Measurements from ENCODE around the gene E4F1. TPM values are rescaled to one million over a fixed set of nuclear protein-coding genes. Genes with fewer than 3 reads are reported as not detected.

Gene E4F1
- total RNA-seq, 4 donors from 2014 or later, result 24.5 to 38.4 (median 27.0) TPM

DNA sequence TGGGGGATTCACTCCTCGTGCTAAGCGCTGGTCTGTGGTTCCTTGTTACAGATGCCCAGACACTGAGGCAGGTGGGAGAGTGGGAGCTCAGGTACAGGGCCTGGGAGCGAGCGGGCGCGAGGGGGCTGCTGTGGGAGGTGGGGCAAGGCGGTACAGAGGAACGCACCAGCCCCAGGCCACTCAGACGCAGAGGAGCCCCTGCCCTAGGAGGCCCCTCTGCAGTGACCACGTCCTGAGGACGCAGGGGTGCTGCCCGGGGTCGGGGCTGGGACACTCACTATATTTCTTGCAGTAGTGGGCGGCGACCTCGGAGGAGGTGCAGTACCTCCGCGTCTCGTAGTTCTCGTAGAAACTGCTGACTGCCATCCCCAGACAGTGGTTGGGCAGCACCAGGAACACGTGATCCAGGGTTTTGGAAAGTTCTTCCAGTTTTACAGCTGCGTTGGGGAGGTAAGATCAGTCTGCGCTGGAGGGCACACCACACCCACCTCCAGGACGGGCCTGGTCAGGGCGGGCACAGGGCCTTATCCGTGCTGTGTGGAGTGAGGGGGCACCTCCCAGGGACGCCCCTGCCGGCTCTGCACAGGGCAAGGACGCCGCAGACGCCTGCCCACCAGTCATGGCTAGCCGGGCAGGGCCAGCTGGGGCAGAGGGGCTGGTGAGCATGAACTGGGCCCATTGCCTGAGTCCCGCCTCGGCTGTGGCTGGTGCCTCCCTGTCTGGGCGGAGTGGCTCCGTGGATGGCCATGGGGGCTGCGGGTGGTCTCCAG is 60.8 kb downstream of the E4F1 start:
- intact Hi-C loops (cut with DNase I; ENCODE audit: low total_unique reads), result no loop called here

DNA sequence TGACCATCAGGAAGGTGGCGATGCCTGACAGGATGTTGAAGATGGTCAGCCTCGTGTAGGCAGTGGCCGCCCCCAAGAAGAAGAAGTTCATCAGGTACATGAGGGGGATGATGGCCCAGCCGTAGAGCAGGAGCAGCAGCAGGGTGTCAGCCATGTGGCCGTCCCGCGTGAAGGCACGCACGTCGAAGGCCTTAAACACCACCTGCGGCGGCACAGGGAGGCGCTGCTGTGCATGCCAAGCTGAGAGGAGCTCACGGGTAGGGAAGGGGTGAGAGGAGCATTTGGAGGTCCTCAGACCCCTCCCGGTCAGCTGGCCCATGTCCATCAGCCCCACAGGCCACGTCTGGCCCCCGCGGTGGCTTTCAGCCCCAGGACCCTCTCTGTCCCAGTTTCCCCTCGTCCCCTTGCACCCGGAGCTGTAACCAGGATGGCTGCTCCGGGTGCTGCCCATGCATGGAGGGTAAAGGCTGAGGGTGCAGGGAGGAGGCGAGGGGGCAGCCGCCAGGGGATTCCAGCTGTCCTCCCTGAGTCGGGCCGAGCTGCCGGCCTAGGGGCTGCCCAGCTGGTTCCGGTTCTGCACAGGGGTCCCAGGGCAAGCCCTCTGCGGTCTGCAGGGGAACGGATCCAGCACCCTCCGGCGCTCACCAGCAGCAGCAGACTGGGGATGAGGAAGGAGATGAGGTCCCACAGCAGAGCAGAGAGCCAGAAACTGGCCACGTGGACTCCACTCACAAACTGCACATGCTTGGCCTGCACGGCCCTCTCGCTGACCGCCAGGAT is 61.6 kb downstream of the E4F1 start:
- Histone ChIP-seq H3K36me3 (peaks cover 0 to 5% of the 10 kb centered on the region in 2 donors), H3K9me3 (no peaks in the 10 kb centered on the region), H3K4me1 (no peaks in the 10 kb centered on the region), H3K4me3 (no peak overlapping the region), H3K27me3 (no peaks in the 10 kb centered on the region), H3K27ac (no peak overlapping the region)
- ATAC-seq, result no peak
- in situ Hi-C loops (cut with MboI; ENCODE audit: low sequenced_read_pairs in 4 of 4) (no loop called here), intact Hi-C loops (cut with DNase I; ENCODE audit: low total_unique reads) (no loop called here)
- DNase-seq, result no peak
- TF ChIP-seq, protein P1, sequence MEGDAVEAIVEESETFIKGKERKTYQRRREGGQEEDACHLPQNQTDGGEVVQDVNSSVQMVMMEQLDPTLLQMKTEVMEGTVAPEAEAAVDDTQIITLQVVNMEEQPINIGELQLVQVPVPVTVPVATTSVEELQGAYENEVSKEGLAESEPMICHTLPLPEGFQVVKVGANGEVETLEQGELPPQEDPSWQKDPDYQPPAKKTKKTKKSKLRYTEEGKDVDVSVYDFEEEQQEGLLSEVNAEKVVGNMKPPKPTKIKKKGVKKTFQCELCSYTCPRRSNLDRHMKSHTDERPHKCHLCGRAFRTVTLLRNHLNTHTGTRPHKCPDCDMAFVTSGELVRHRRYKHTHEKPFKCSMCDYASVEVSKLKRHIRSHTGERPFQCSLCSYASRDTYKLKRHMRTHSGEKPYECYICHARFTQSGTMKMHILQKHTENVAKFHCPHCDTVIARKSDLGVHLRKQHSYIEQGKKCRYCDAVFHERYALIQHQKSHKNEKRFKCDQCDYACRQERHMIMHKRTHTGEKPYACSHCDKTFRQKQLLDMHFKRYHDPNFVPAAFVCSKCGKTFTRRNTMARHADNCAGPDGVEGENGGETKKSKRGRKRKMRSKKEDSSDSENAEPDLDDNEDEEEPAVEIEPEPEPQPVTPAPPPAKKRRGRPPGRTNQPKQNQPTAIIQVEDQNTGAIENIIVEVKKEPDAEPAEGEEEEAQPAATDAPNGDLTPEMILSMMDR (IDR thresholded peaks at IDR 0.05 in 4 of 5, conservative IDR thresholded peaks at IDR 0.05 in 1 of 5), result no peak
- TF ChIP-seq POLR2A (IDR thresholded peaks at IDR 0.05), result no peak

More for the DNA sequence above, 60.8 kb downstream of the E4F1 start:
- ATAC-seq (no peak), DNase-seq (no peak)
- Histone ChIP-seq H3K4me3 (no peak overlapping the region), H3K9me3 (no peaks in the 10 kb centered on the region), H3K36me3 (peaks cover 0 to 5% of the 10 kb centered on the region in 2 donors), H3K4me1 (no peaks in the 10 kb centered on the region), H3K27ac (no peak overlapping the region), H3K27me3 (no peaks in the 10 kb centered on the region)
- TF ChIP-seq POLR2A (IDR thresholded peaks at IDR 0.05), result no peak
- TF ChIP-seq, protein P1 (IDR thresholded peaks at IDR 0.05 in 4 of 5, conservative IDR thresholded peaks at IDR 0.05 in 1 of 5), result no peak
- in situ Hi-C loops (cut with MboI; ENCODE audit: low sequenced_read_pairs in 4 of 4), result no loop called here

MicroRNAs encoded within 50 kb of the gene (microRNA counts, 767-probe panel; counts per million panel counts)
- 356 to 448 counts per million in 2 donors for microRNA hsa-miR-940

Small RNA genes within 50 kb of the gene (microRNA-seq; reads per million reads assigned to microRNA genes)
- gene MIR3677 (ENCODE audit: borderline replicate concordance in 2 of 2), result 0 reads per million in 2 donors
- gene MIR4717 (ENCODE audit: borderline replicate concordance in 2 of 2), result 0 reads per million in 2 donors

Other genes starting within 250 kb of the E4F1 start
- under 1 TPM in 2 of 4 donors, not detected in 2; 0.33 to 0.46 TPM for gene NOXO1, start 242.1 kb upstream of the E4F1 start, total RNA-seq
- gene GFER, start 239.4 kb upstream of the E4F1 start, total RNA-seq, result 10 to 100 TPM; 16.3 to 27.0 (median 20.1) TPM
- 1 to 10 TPM in 1 of 4 donors, not detected in 3; 2.3 TPM for gene SYNGR3, start 233.6 kb upstream of the E4F1 start, total RNA-seq
- gene ZNF598, start 213.8 kb upstream of the E4F1 start, total RNA-seq, result 10 to 100 TPM; 57.0 to 92.2 (median 75.4) TPM
- gene NPW, start 203.8 kb upstream of the E4F1 start, total RNA-seq, result not detected
- 10 to 100 TPM; 51.6 to 86.9 (median 74.4) TPM for gene NHERF2, start 196.7 kb upstream of the E4F1 start, total RNA-seq
- 10 to 100 TPM in 1 of 4 donors, 1 to 10 TPM in 3; 3.5 to 13.6 (median 6.4) TPM for gene NTHL1, start 175.8 kb upstream of the E4F1 start, total RNA-seq
- 10 to 100 TPM; 44.5 to 62.7 (median 53.8) TPM for gene TSC2, start 175.6 kb upstream of the E4F1 start, total RNA-seq
- 100 to 1,000 TPM; 168 to 376 (median 339) TPM for gene PKD1, start 87.7 kb upstream of the E4F1 start, total RNA-seq
- 1 to 10 TPM in 2 of 4 donors, not detected in 2; 1.3 to 4.2 TPM for gene RAB26, start 75.0 kb upstream of the E4F1 start, total RNA-seq
- 10 to 100 TPM; 39.5 to 71.4 (median 55.9) TPM for gene TRAF7, start 67.8 kb upstream of the E4F1 start, total RNA-seq
- under 1 TPM in 3 of 4 donors, not detected in 1; 0.07 to 0.51 (median 0.10) TPM for gene CASKIN1, start 27.0 kb upstream of the E4F1 start, total RNA-seq
- gene MLST8, start 18.1 kb upstream of the E4F1 start, total RNA-seq, result 10 to 100 TPM; 40.3 to 77.0 (median 73.5) TPM
- gene BRICD5, start 12.7 kb upstream of the E4F1 start, total RNA-seq, result 1 to 10 TPM in 3 of 4 donors, under 1 TPM in 1; 0.15 to 2.2 (median 1.4) TPM
- 10 to 100 TPM; 19.6 to 43.1 (median 25.6) TPM for gene PGP, start 8.8 kb upstream of the E4F1 start, total RNA-seq
- 1 to 10 TPM in 1 of 4 donors, under 1 TPM in 1, not detected in 2; 0.69 to 2.1 TPM for gene DNASE1L2, start 12.9 kb downstream of the E4F1 start, total RNA-seq
- 100 to 1,000 TPM in 1 of 4 donors, 10 to 100 TPM in 3; 74.0 to 137 (median 79.3) TPM for gene ECI1, start 28.0 kb downstream of the E4F1 start, total RNA-seq
- 100 to 1,000 TPM; 158 to 222 (median 172) TPM for gene RNPS1, start 44.5 kb downstream of the E4F1 start, total RNA-seq
- gene ABCA3, start 117.1 kb downstream of the E4F1 start, total RNA-seq, result 10 to 100 TPM in 3 of 4 donors, 1 to 10 TPM in 1; 2.7 to 15.0 (median 10.9) TPM
- gene CCNF, start 205.9 kb downstream of the E4F1 start, total RNA-seq, result 1 to 10 TPM; 1.8 to 3.6 (median 2.4) TPM
- under 1 TPM in 2 of 4 donors, not detected in 2; 0.33 to 0.91 TPM for gene TEDC2, start 236.5 kb downstream of the E4F1 start, total RNA-seq
- not detected for gene NTN3, start 247.7 kb downstream of the E4F1 start, total RNA-seq

Measured in gastrocnemius medialis (tissue), 4 donors.